Measurements from ENCODE around the gene UCK1.
"Not testable (repeated sequence)": the region's sequence is repeated elsewhere in the genome, so short reads cannot be mapped to it uniquely, and the experiment has no call there.

UCK1 gene

GRCh38 chr9:131523451-131524435 is 7.3 kb downstream of the UCK1 start:
- DNase-seq (ENCODE audit: low read depth in 2 of 2): no peak

GRCh38 chr9:131523086-131523388 is 8.0 kb downstream of the UCK1 start:
- DNase-seq (ENCODE audit: low read depth in 2 of 2): no peak

GRCh38 chr9:131522257-131523085 is 8.6 kb downstream of the UCK1 start:
- no peak for DNase-seq (ENCODE audit: low read depth in 2 of 2)

- DNase-seq (ENCODE audit: low read depth in 2 of 2): no peak
Observed at GRCh38 chr9:131521822-131522221, 9.2 kb downstream of the UCK1 start.

GRCh38 chr9:131521203-131521602 is 9.9 kb downstream of the UCK1 start:
- DNase-seq (ENCODE audit: low read depth in 2 of 2): no peak

GRCh38 chr9:131520503-131520902 is 10.6 kb downstream of the UCK1 start:
- no peak for DNase-seq (ENCODE audit: low read depth in 2 of 2)

GRCh38 chr9:131518553-131518952 is 12.5 kb downstream of the UCK1 start:
- DNase-seq (ENCODE audit: low read depth in 2 of 2): no peak

GRCh38 chr9:131517761-131518190 is 13.3 kb downstream of the UCK1 start:
- no peak for DNase-seq (ENCODE audit: low read depth in 2 of 2)

GRCh38 chr9:131516930-131517329 is 14.1 kb downstream of the UCK1 start:
- no peak for DNase-seq (ENCODE audit: low read depth in 2 of 2)

- DNase-seq (ENCODE audit: low read depth in 2 of 2): no peak
Observed at GRCh38 chr9:131516100-131516499, 15.0 kb downstream of the UCK1 start.

GRCh38 chr9:131515559-131516031 is 15.5 kb downstream of the UCK1 start:
- DNase-seq (ENCODE audit: low read depth in 2 of 2): not testable (repeated sequence)

GRCh38 chr9:131513177-131513576 is 17.9 kb downstream of the UCK1 start:
- no peak for DNase-seq (ENCODE audit: low read depth in 2 of 2)

- DNase-seq (ENCODE audit: low read depth in 2 of 2): no peak
Observed at GRCh38 chr9:131511880-131512279, 19.2 kb downstream of the UCK1 start.

- DNase-seq (ENCODE audit: low read depth in 2 of 2): no peak
Observed at GRCh38 chr9:131511416-131511815, 19.6 kb downstream of the UCK1 start.

- DNase-seq (ENCODE audit: low read depth in 2 of 2): no peak
Observed at GRCh38 chr9:131505012-131505411, 26.1 kb downstream of the UCK1 start.

- DNase-seq (ENCODE audit: low read depth in 2 of 2): peak; percentile 59 to 73
Observed at GRCh38 chr9:131503626-131504465, 27.2 kb downstream of the UCK1 start.

GRCh38 chr9:131502781-131503625 is 28.1 kb downstream of the UCK1 start, which contains the start of gene POMT1:
POMT1 (plus strand) TSS chr9:131502918; CDS start chr9:131504219, 1,301 bp downstream.
- peak; percentile 83 for DNase-seq (ENCODE audit: low read depth in 2 of 2)

- peak; percentile 43 to 56 for DNase-seq (ENCODE audit: low read depth in 2 of 2)
Observed at GRCh38 chr9:131500939-131501541, 30.0 kb downstream of the UCK1 start.

GRCh38 chr9:131500377-131500776 is 30.7 kb downstream of the UCK1 start:
- DNase-seq (ENCODE audit: low read depth in 2 of 2): peak; percentile 35 to 62

- no peak for DNase-seq (ENCODE audit: low read depth in 2 of 2)
Observed at GRCh38 chr9:131499254-131499767, 31.8 kb downstream of the UCK1 start.

Data from stimulated activated CD8-positive, alpha-beta memory T cell treated with anti-CD3 and anti-CD28 coated beads, Interleukin-2, amount 100 ng/mL, for 48 hours (primary cell).